Measurements from ENCODE around the gene TBC1D16. TPM values are rescaled to one million over a fixed set of nuclear protein-coding genes. Genes with fewer than 3 reads are reported as not detected.

TBC1D16 gene
- total RNA-seq, 1 donor from 2014 or later, result 23.7 TPM

DNA sequence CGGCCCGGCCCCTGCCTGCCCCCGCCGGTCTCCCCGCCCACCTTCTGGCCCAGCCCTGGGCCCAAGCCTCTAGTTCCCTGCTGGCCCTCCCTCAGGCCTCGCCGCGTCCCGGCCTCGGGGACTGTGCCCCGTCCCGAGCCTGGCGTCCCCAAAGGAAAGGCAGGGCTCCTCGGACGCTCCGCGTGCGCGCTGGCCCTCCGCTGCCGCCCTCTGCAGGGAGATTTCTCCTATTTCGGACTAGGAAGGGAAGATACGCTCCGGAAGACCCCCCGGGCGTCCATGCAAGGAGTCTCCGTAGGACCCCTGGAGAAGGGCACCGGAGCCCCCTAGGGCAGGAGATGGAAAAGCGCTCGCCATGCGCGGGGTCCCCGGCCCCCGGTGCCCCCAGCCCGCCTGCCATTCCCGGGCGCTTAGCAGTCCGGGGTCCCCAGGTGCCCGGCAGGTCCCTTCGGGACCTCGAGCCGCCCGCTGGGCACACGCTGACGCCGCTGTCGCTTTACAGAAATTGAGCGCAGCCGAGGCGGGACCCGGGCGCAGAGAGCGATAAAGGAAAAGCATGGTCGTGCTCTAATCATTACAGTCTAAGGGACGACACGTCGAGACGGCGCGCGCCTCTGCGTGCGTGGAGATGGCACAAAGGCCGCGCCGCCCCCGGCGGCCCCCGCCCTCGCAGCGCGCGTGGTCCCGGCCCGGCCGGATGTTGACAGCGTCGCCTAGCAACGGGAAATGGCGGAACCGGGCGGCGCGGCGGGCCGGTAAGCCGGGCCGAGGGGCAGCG lies 454 bp upstream of the TBC1D16 start, which contains the start of gene CCDC40:
Gene CCDC40, plus strand, starts transcription at position 706 of the 778 bp plus-strand sequence. Its CDS starts 21 bp downstream, at position 727.
- no peaks in the 10 kb centered on the region for H3K27me3 ChIP-seq (ENCODE audit: control insufficient read depth, insufficient read depth, low read length)
- FAIRE-seq (no peak), DNase-seq (ENCODE audit: low read depth) (peak; percentile 32)
- no peak for TF ChIP-seq CTCF (IDR thresholded peaks at IDR 0.05; ENCODE audit: insufficient read depth, low read length, severe bottlenecking)
- no peaks in the 10 kb centered on the region for H3K36me3 ChIP-seq (ENCODE audit: control insufficient read depth, insufficient read depth, low read length)
- peak within 1 kb of the TSS; percentile 85 for H3K4me3 ChIP-seq (ENCODE audit: low read depth, low read length)

DNA sequence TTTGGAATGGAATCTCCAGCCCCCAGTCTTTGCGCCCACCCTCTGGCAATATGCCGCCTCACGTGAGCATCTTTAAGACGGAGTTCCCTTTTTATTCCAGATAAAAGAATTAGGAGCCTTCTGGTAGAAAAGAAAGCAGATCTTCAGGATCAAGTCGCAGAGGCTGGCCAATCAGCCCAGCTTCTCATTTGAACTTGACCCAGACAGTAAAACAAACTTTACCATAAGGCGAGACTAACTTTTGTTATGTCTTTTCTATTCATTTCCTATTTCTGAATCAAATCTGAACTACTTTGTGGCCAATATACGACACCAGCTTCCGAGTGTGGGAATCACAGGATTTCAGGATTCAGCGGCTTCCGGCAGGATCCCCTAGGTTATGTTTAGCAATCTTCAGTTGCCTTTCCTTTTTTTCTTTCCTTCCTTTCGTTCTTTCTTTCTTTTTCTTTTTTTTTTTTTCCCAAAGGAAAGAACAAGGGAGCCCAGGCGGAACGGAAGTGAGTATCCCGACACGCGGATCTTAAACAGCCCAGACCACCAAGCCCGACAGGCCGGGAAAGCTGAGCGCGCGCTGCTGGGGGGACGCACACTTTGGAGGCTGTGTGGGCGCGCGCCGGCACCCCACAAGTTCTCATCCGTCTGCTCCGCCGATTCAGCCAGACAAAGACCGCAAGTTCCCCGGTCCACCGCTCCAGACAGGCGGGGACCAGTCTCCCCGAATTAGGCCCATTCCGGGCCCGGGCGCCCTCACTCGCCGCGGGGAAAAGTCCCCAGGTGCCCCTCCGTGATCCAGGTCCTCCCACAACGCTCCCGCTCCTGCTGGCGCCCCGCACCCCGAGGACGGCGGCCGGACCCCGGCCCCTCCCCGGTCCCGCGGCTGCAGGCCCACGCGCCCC lies 633 bp downstream of the TBC1D16 start:
- FAIRE-seq, result no peak
- no peak for TF ChIP-seq CTCF (IDR thresholded peaks at IDR 0.05; ENCODE audit: insufficient read depth, low read length, severe bottlenecking)

GRCh38 chr17:80033840-80034239 lies 1.8 kb downstream of the TBC1D16 start:
- Histone ChIP-seq H3K36me3 (ENCODE audit: control insufficient read depth, insufficient read depth, low read length) (no peaks in the 10 kb centered on the region), H3K4me3 (ENCODE audit: low read depth, low read length) (no peak overlapping the region), H3K27me3 (ENCODE audit: control insufficient read depth, insufficient read depth, low read length) (no peaks in the 10 kb centered on the region)
- FAIRE-seq (no peak), DNase-seq (ENCODE audit: low read depth) (no peak)
- no peak for TF ChIP-seq CTCF (IDR thresholded peaks at IDR 0.05; ENCODE audit: insufficient read depth, low read length, severe bottlenecking)

More for the DNA sequence above, 633 bp downstream of the TBC1D16 start:
- H3K4me3 ChIP-seq (ENCODE audit: low read depth, low read length), result peak overlapping the region; percentile 85
- DNase-seq (ENCODE audit: low read depth), result peak; percentile 10
- H3K27me3 ChIP-seq (ENCODE audit: control insufficient read depth, insufficient read depth, low read length), result no peaks in the 10 kb centered on the region
- H3K36me3 ChIP-seq (ENCODE audit: control insufficient read depth, insufficient read depth, low read length), result no peaks in the 10 kb centered on the region

GRCh38 chr17:80032614-80033171 lies 3.0 kb downstream of the TBC1D16 start:
- Histone ChIP-seq H3K4me3 (ENCODE audit: low read depth, low read length) (no peak overlapping the region), H3K36me3 (ENCODE audit: control insufficient read depth, insufficient read depth, low read length) (no peaks in the 10 kb centered on the region), H3K27me3 (ENCODE audit: control insufficient read depth, insufficient read depth, low read length) (no peaks in the 10 kb centered on the region)
- TF ChIP-seq CTCF (IDR thresholded peaks at IDR 0.05; ENCODE audit: insufficient read depth, low read length, severe bottlenecking), result no peak
- DNase-seq (ENCODE audit: low read depth) (no peak), FAIRE-seq (no peak)

DNA sequence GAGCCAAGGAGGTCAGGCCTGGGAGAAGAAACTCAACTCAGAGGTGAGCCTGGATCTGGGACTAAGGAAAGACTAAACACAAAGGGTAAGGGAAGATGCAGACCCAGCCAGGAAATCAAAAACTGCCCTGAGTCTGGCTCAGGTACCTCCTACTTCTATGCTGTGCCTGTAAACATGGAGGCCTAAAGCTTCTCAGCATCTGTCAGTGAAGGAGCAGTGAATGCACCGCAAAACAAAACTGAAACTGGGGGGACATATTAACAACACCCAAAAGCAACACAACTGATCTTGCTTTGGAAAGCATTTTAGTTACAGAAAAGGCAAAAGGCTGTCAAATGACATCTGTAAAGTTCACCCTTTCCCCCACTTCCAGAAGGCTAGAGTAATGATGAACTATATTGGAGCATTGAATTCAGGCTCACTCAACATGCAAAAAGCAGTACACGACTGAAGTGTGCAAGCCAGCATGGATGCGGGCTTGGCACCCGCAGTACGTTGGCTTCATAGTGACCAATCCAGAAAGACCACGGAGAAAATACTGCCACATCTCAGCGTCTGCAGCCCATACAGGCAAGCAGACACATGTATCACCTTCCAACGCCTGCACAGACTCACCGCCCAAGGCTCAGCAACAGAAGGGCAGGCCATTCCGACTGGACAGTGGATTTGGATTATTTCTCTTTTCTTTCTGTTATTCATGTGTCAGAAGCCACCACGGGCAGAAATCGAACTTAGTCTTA lies 3.8 kb downstream of the TBC1D16 start:
- no peak overlapping the region for H3K4me3 ChIP-seq (ENCODE audit: low read depth, low read length)
- H3K27me3 ChIP-seq (ENCODE audit: control insufficient read depth, insufficient read depth, low read length), result no peaks in the 10 kb centered on the region
- TF ChIP-seq CTCF (IDR thresholded peaks at IDR 0.05; ENCODE audit: insufficient read depth, low read length, severe bottlenecking), result no peak
- FAIRE-seq (peak; percentile 23), DNase-seq (ENCODE audit: low read depth) (no peak)
- H3K36me3 ChIP-seq (ENCODE audit: control insufficient read depth, insufficient read depth, low read length), result no peaks in the 10 kb centered on the region

Data from bronchial epithelial cell (primary cell).